ENCODE measurements around the gene GAMT. TPM values are rescaled to one million over a fixed set of nuclear protein-coding genes. Genes with fewer than 3 reads are reported as not detected.

The GAMT gene
- total and polyA plus RNA-seq, 3 donors from 2014 or later: 92.2 to 191 (median 144) TPM

DNA sequence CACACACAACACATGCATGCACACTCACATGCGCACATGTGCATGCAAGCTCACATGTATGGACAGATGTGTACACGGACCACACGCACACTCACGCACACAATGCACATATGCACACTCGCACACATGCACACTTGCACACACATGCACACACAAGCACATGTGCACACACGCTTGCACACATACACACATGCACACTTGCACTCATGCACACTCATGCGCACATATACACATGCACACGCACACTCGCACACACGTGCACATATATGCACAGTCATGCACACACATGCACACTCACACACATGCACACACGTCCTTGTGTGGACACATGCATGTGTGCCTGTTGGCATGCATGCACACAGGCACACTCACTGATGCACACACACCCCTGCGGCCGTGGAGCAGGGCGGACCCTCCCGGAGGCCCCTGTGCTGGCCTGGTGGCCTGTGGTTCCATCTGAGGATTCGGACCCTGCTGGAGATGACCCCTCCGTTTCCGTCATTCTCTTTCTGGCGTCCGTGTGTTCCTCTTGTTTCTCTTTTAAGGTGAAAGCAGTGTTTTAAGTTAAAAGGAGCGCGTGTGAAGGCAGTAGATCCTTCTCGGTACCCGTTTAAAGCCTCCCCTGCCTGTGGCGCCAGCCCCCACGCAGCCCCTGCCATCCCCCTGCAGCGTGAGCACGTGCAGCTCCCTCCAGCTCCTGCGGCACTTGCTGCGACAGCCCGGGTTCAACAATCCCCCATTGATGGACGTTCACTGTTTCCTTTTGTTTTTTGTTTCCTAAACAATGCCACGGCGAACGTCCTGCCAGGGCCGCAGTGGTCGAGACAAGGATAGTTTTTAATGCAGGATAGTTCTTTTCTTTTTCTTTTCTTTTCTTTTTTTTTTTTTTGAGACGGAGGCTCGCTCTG is 12.1 kb downstream of the GAMT start:
- no peak overlapping the region for H3K27ac ChIP-seq
- DNase-seq: no peak
- 88 to 92% methylated on average over 39 of the region's 39 CpGs for WGBS, 2 donors
- TF ChIP-seq POLR2A (IDR thresholded peaks at IDR 0.05): no peak
- TF ChIP-seq, protein P1, sequence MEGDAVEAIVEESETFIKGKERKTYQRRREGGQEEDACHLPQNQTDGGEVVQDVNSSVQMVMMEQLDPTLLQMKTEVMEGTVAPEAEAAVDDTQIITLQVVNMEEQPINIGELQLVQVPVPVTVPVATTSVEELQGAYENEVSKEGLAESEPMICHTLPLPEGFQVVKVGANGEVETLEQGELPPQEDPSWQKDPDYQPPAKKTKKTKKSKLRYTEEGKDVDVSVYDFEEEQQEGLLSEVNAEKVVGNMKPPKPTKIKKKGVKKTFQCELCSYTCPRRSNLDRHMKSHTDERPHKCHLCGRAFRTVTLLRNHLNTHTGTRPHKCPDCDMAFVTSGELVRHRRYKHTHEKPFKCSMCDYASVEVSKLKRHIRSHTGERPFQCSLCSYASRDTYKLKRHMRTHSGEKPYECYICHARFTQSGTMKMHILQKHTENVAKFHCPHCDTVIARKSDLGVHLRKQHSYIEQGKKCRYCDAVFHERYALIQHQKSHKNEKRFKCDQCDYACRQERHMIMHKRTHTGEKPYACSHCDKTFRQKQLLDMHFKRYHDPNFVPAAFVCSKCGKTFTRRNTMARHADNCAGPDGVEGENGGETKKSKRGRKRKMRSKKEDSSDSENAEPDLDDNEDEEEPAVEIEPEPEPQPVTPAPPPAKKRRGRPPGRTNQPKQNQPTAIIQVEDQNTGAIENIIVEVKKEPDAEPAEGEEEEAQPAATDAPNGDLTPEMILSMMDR (IDR thresholded peaks at IDR 0.05): no peak
- peaks cover 8% of the 10 kb centered on the region for H3K4me1 ChIP-seq
- intact Hi-C loops (cut with DNase I; ENCODE audit: low total_unique reads): no loop called here
- H3K27me3 ChIP-seq: no peaks in the 10 kb centered on the region
- H3K36me3 ChIP-seq (ENCODE audit: low read depth, missing control alignments): no peaks in the 10 kb centered on the region
- H3K4me3 ChIP-seq: no peak overlapping the region
- H3K9me3 ChIP-seq: no peaks in the 10 kb centered on the region

DNA sequence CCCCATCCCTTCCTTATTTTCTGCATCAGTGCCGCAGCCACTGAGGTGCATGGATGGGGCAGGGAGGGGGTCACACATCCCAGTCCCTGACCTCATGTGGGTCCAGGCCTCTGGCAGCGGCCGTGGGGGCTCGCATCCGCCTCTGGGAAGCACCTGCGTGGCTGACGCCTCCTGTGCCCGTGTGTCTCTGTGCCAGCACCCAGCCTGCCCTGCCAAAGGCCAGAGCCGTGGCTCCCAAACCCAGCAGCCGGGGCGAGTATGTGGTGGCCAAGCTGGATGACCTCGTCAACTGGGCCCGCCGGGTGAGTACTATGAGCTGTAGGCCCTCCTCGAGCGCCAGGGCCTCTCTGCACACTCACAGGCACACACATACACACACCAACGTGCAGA is 12.7 kb downstream of the GAMT start:
- no peak for DNase-seq
- H3K4me3 ChIP-seq: no peak overlapping the region
- no peak overlapping the region for H3K27ac ChIP-seq
- H3K27me3 ChIP-seq: no peaks in the 10 kb centered on the region
- peaks cover 8% of the 10 kb centered on the region for H3K4me1 ChIP-seq
- intact Hi-C loops (cut with DNase I; ENCODE audit: low total_unique reads): no loop called here
- WGBS, 2 donors: 89 to 100% methylated on average over 3 to 17 of the region's 17 CpGs
- TF ChIP-seq, protein P1 (IDR thresholded peaks at IDR 0.05): no peak
- TF ChIP-seq POLR2A (IDR thresholded peaks at IDR 0.05): no peak
- no peaks in the 10 kb centered on the region for H3K9me3 ChIP-seq
- no peaks in the 10 kb centered on the region for H3K36me3 ChIP-seq (ENCODE audit: low read depth, missing control alignments)

DNA sequence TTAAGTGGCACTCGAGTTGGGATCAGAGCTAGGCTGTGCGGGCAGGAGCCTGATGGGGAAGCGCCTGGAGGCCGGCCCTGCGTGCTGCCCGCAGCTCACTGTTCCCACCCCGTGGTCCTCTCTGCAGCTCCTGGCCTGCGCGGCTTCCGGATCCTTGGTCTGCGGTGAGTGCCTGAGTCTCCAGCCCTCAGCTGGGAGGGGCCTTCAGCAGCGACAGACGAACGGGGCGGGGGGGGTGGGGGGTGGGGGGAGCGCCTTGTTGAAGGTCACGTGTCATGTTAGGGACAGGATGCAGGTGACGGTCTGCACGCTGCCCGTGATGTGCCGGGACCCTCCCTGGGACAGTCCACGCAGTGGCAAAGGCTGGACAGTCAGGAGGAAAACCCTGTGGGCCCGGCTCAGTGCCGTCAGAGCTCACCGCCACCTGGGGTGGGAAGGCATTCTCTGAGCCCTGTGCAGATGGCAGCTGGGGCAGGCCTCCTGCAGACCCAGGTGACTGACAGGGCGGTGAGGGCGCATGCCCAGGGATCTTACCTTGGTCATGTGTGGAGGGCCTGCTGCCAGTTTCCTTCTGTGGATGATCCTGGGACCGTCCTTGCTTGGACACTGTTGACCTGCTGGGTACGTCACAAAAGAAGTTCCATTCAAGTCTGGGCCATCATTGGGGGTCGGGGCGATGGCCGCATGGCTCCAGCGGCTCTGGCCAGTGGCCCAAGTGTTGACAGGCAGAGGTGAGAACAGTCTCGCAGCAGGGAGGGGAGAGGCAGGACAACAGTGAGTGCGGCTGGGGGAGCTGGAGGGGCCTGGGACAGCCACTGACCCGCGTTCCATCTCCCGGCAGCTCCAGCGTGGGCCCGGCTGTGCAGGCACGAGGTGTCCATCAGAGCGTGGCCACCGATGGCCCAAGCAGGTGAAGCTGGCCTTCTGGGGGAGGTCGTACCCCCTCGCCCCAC is 13.4 kb downstream of the GAMT start:
- no peak for DNase-seq
- intact Hi-C loops (cut with DNase I; ENCODE audit: low total_unique reads): no loop called here
- no peak overlapping the region for H3K27ac ChIP-seq
- no peaks in the 10 kb centered on the region for H3K9me3 ChIP-seq
- H3K4me3 ChIP-seq: no peak overlapping the region
- no peaks in the 10 kb centered on the region for H3K36me3 ChIP-seq (ENCODE audit: low read depth, missing control alignments)
- TF ChIP-seq, protein P1 (IDR thresholded peaks at IDR 0.05): no peak
- no peak for TF ChIP-seq POLR2A (IDR thresholded peaks at IDR 0.05)
- no peaks in the 10 kb centered on the region for H3K27me3 ChIP-seq
- H3K4me1 ChIP-seq: peaks cover 8% of the 10 kb centered on the region
- 87% methylated on average over 31 to 45 of the region's 45 CpGs for WGBS, 2 donors

DNA sequence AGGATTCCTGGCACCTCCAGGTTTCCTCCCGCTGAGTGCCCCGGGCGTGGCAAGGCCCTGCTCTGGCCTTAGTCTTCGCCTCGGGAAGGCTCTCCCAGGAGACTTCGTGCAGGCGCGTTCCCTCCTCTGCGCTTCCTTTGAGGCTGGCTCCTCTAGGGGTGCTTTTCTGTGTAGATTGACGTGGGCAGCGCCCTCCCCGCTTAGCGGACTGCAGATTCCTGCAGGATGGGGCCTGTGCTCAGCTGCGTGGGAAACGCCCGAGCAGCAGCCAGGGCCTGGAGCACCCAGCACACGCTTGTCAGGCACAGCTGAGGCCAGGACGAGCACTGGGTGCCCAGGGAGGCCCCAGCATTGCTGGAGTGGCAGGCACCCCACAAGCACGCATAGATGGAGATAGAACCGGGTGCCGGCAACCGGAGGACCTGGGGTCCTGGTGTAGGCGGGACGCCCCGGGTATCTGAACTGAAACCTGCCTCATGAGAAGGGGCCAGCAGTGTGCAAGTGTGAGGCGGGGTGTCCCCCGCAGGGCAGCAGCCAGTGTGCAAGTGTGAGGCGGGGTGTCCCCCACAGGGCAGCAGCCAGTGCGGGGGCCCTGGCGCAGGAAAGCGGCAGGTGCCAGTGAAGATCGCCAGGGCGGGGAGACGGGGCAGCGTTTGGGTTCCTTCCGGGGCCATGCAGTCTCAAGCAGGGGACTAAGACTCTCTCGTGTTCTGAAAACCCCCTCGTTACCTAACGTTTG is 14.2 kb downstream of the GAMT start:
- Histone ChIP-seq H3K27me3 (no peaks in the 10 kb centered on the region), H3K4me3 (no peak overlapping the region), H3K27ac (no peak overlapping the region), H3K4me1 (peaks cover 8% of the 10 kb centered on the region), H3K9me3 (no peaks in the 10 kb centered on the region), H3K36me3 (ENCODE audit: low read depth, missing control alignments) (no peaks in the 10 kb centered on the region)
- 90 to 92% methylated on average over 15 to 39 of the region's 39 CpGs for WGBS, 2 donors
- no peak for DNase-seq
- TF ChIP-seq, protein P1 (IDR thresholded peaks at IDR 0.05): no peak
- TF ChIP-seq POLR2A (IDR thresholded peaks at IDR 0.05): no peak
- intact Hi-C loops (cut with DNase I; ENCODE audit: low total_unique reads): no loop called here
